ENCODE results near the gene SGMS2. TPM values are rescaled to one million over a fixed set of nuclear protein-coding genes. Genes with fewer than 3 reads are reported as not detected.

The SGMS2 gene
- total and polyA plus RNA-seq, 2 of the 13 experiments (the other 11 are each of a cell fraction or from before 2014, with no cell fraction given): 1.2 to 1.7 TPM

DNA sequence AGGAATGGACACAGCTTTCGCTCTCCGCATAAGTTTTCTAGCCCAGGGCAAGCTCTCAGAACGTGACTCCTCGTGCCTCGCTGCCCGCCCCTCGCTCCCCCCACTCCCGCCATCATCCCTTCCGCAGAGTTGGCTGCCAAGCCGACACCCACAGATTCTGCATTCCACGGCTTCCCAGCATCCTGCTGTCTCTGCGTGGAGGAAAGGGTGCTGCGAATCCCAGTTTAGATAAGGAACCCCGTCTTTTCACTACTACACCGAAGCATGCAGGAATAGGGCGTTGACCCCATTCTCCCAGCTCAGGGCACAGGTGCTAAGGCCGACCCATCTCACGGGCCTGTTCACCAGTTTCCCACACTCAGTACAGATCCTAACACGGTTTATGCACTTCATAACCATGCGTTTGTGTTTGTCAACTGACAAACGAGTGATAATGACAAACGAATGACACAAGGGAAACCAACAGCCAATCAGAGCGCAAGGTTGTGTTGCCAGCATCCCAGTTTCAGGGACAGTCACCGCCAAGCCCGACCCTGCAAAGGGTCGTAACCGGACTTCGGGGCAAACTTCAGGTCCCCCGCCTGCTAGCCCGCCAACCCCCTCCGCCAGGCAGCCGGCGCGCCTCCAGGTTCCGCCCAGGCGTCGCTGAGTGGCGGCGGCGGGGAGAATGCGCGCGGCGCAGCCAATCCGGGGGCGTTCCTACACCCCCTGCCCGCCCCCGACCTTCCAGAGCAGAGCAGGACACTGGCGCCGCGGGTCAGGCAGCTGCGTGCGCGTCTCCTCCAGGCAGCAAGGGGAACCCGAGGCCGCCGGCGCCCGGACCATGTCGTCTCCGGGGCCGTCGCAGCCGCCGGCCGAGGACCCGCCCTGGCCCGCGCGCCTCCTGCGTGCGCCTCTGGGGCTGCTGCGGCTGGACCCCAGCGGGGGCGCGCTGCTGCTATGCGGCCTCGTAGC is 106.4 kb downstream of the SGMS2 start, which contains the start of gene CYP2U1 (continued):
- TF ChIP-seq CBFB (CRISPR knock-in tag; IDR thresholded peaks at IDR 0.05): no peak; the same call in 1 of the 2 replicates
- TF ChIP-seq ZNF761 (CRISPR knock-in tag; conservative IDR thresholded peaks at IDR 0.05): peak; percentile 69; the same call in 1 of the 2 replicates
- TF ChIP-seq, protein P1, sequence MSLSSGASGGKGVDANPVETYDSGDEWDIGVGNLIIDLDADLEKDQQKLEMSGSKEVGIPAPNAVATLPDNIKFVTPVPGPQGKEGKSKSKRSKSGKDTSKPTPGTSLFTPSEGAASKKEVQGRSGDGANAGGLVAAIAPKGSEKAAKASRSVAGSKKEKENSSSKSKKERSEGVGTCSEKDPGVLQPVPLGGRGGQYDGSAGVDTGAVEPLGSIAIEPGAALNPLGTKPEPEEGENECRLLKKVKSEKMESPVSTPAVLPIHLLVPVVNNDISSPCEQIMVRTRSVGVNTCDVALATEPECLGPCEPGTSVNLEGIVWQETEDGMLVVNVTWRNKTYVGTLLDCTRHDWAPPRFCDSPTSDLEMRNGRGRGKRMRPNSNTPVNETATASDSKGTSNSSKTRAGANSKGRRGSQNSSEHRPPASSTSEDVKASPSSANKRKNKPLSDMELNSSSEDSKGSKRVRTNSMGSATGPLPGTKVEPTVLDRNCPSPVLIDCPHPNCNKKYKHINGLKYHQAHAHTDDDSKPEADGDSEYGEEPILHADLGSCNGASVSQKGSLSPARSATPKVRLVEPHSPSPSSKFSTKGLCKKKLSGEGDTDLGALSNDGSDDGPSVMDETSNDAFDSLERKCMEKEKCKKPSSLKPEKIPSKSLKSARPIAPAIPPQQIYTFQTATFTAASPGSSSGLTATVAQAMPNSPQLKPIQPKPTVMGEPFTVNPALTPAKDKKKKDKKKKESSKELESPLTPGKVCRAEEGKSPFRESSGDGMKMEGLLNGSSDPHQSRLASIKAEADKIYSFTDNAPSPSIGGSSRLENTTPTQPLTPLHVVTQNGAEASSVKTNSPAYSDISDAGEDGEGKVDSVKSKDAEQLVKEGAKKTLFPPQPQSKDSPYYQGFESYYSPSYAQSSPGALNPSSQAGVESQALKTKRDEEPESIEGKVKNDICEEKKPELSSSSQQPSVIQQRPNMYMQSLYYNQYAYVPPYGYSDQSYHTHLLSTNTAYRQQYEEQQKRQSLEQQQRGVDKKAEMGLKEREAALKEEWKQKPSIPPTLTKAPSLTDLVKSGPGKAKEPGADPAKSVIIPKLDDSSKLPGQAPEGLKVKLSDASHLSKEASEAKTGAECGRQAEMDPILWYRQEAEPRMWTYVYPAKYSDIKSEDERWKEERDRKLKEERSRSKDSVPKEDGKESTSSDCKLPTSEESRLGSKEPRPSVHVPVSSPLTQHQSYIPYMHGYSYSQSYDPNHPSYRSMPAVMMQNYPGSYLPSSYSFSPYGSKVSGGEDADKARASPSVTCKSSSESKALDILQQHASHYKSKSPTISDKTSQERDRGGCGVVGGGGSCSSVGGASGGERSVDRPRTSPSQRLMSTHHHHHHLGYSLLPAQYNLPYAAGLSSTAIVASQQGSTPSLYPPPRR (CRISPR knock-in tag; IDR thresholded peaks at IDR 0.05; ENCODE audit: borderline replicate concordance): 0 out of 2 replicates have a peak, but pooled peaks have one; percentile 10
- no peak for TF ChIP-seq NCOA2 (CRISPR knock-in tag; IDR thresholded peaks at IDR 0.05)
- TF ChIP-seq, protein P2, sequence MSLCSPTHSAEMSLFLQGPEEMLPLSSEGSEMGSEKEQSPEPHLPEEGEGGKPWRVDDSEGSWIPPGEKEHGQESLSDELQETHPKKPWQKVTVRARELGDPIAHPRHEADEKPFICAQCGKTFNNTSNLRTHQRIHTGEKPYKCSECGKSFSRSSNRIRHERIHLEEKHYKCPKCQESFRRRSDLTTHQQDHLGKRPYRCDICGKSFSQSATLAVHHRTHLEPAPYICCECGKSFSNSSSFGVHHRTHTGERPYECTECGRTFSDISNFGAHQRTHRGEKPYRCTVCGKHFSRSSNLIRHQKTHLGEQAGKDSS (CRISPR knock-in tag; IDR thresholded peaks at IDR 0.05; ENCODE audit: borderline replicate concordance, low read depth): no peak
- no peak for TF ChIP-seq ATF7 (IDR thresholded peaks at IDR 0.05)
- no peak for TF ChIP-seq ATF7 (CRISPR knock-in tag; IDR thresholded peaks at IDR 0.05)
- TF ChIP-seq, protein P3, sequence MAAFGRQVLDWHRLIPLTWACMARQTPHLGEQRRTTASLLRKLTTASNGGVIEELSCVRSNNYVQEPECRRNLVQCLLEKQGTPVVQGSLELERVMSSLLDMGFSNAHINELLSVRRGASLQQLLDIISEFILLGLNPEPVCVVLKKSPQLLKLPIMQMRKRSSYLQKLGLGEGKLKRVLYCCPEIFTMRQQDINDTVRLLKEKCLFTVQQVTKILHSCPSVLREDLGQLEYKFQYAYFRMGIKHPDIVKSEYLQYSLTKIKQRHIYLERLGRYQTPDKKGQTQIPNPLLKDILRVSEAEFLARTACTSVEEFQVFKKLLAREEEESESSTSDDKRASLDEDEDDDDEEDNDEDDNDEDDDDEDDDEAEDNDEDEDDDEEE (CRISPR knock-in tag; IDR thresholded peaks at IDR 0.05): no peak
- no peak for TF ChIP-seq KLF9 (CRISPR knock-in tag; IDR thresholded peaks at IDR 0.05; ENCODE audit: low read depth)
- TF ChIP-seq, protein P4, sequence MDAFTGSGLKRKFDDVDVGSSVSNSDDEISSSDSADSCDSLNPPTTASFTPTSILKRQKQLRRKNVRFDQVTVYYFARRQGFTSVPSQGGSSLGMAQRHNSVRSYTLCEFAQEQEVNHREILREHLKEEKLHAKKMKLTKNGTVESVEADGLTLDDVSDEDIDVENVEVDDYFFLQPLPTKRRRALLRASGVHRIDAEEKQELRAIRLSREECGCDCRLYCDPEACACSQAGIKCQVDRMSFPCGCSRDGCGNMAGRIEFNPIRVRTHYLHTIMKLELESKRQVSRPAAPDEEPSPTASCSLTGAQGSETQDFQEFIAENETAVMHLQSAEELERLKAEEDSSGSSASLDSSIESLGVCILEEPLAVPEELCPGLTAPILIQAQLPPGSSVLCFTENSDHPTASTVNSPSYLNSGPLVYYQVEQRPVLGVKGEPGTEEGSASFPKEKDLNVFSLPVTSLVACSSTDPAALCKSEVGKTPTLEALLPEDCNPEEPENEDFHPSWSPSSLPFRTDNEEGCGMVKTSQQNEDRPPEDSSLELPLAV (CRISPR knock-in tag; conservative IDR thresholded peaks at IDR 0.05; ENCODE audit: low read depth): no peak
- TF ChIP-seq ZNF674 (CRISPR knock-in tag; IDR thresholded peaks at IDR 0.05; ENCODE audit: low read depth): no peak
- peak; percentile 48 for TF ChIP-seq SPEN (CRISPR knock-in tag; IDR thresholded peaks at IDR 0.05; ENCODE audit: low read depth)
- 0 out of 2 replicates have a peak, but pooled peaks have one; percentile 24 for TF ChIP-seq MEIS1 (CRISPR knock-in tag; IDR thresholded peaks at IDR 0.05; ENCODE audit: borderline replicate concordance)
- TF ChIP-seq NFRKB (IDR thresholded peaks at IDR 0.05): no peak
- TF ChIP-seq, protein P5, sequence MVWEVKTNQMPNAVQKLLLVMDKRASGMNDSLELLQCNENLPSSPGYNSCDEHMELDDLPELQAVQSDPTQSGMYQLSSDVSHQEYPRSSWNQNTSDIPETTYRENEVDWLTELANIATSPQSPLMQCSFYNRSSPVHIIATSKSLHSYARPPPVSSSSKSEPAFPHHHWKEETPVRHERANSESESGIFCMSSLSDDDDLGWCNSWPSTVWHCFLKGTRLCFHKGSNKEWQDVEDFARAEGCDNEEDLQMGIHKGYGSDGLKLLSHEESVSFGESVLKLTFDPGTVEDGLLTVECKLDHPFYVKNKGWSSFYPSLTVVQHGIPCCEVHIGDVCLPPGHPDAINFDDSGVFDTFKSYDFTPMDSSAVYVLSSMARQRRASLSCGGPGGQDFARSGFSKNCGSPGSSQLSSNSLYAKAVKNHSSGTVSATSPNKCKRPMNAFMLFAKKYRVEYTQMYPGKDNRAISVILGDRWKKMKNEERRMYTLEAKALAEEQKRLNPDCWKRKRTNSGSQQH (CRISPR knock-in tag; IDR thresholded peaks at IDR 0.05; ENCODE audit: low read depth): no peak
- no peak for TF ChIP-seq REXO4 (CRISPR knock-in tag; IDR thresholded peaks at IDR 0.05; ENCODE audit: borderline replicate concordance)
- TF ChIP-seq ZIK1 (CRISPR knock-in tag; IDR thresholded peaks at IDR 0.05; ENCODE audit: borderline replicate concordance, low read depth): 0 out of 2 replicates have a peak, but pooled peaks have one; percentile 26
- TF ChIP-seq KDM5A (IDR thresholded peaks at IDR 0.05; ENCODE audit: borderline replicate concordance, low read length): no peak
